ENCODE results near the gene WDR41. TPM values are rescaled to one million over a fixed set of nuclear protein-coding genes. Genes with fewer than 3 reads are reported as not detected.

Gene WDR41
- total RNA-seq, 4 donors from 2014 or later = 82.7 to 161 (median 126) TPM

DNA sequence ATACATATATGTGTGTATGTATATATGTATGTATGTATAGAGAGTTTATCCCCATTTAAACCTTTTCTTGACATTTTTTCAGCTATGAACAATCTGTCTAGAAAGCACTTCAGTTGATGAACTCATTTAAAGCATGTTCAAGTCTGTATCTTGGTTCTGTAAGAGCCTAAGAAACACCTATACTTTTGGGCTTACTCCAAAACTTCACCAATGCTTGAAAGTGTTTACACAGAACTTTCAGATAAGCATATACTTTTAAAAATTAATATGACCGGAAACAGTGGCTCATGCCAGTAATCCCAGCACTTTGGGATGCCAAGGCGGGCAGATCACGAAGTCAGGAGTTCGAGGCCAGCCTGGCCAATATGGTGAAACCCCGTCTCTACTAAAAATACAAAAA, 30.8 kb downstream of the WDR41 start:
- no peak for DNase-seq
- Histone ChIP-seq H3K4me3 (no peak overlapping the region), H3K27me3 (no peaks in the 10 kb centered on the region), H3K27ac (no peak overlapping the region), H3K36me3 (peaks cover 0 to 2% of the 10 kb centered on the region in 2 donors), H3K4me1 (no peaks in the 10 kb centered on the region), H3K9me3 (no peaks in the 10 kb centered on the region)
- intact Hi-C loops (cut with DNase I; ENCODE audit: low total_unique reads) = no loop called here
- TF ChIP-seq, protein P1, sequence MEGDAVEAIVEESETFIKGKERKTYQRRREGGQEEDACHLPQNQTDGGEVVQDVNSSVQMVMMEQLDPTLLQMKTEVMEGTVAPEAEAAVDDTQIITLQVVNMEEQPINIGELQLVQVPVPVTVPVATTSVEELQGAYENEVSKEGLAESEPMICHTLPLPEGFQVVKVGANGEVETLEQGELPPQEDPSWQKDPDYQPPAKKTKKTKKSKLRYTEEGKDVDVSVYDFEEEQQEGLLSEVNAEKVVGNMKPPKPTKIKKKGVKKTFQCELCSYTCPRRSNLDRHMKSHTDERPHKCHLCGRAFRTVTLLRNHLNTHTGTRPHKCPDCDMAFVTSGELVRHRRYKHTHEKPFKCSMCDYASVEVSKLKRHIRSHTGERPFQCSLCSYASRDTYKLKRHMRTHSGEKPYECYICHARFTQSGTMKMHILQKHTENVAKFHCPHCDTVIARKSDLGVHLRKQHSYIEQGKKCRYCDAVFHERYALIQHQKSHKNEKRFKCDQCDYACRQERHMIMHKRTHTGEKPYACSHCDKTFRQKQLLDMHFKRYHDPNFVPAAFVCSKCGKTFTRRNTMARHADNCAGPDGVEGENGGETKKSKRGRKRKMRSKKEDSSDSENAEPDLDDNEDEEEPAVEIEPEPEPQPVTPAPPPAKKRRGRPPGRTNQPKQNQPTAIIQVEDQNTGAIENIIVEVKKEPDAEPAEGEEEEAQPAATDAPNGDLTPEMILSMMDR (IDR thresholded peaks at IDR 0.05) = no peak
- no peak for TF ChIP-seq POLR2A (IDR thresholded peaks at IDR 0.05)

DNA sequence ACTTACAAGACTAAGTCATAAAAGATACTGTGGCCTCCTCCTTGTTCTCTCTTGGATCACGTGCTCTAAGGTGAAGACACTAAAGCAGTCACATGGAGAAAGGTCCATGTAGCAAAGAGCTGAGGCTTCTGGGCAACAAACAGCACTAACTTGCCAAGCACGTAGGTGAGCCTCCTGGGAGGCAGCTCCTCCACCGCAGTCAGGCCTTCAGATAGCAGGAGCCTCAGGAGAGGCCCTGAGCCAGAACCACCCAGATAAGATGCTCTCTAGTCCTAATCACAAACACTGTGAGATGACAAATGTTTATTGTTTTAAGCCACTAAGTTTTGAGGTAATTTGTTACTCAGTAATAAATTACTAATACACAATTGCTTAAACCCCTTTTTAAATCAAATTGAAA, 38.0 kb downstream of the WDR41 start:
- TF ChIP-seq, protein P1 (IDR thresholded peaks at IDR 0.05) = no peak
- TF ChIP-seq POLR2A (IDR thresholded peaks at IDR 0.05) = no peak
- H3K27ac ChIP-seq = no peak overlapping the region
- intact Hi-C loops (cut with DNase I; ENCODE audit: low total_unique reads) = no loop called here
- DNase-seq = no peak
- no peaks in the 10 kb centered on the region for H3K9me3 ChIP-seq
- H3K27me3 ChIP-seq = no peaks in the 10 kb centered on the region
- H3K4me3 ChIP-seq = no peak overlapping the region
- no peaks in the 10 kb centered on the region for H3K4me1 ChIP-seq
- H3K36me3 ChIP-seq = no peaks in the 10 kb centered on the region

DNA sequence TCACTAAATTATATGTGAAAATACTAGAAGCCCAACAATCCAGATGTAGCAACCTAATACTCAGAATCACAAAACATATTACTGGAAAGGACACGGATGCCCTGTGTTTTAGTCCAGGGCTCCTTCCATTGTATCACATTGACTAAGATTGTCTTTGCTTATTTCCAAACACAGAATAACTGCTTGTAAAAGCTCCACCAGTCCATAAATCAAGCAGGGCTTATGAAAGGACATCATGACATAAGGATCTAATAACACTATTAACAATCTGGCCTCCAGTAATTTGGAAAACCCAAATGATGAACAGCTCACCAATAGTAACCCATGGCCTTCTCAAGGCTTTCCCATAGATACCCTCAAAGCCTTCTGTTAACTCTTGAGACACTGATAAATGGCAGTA, 39.8 kb downstream of the WDR41 start:
- no peaks in the 10 kb centered on the region for H3K27me3 ChIP-seq
- no peaks in the 10 kb centered on the region for H3K9me3 ChIP-seq
- intact Hi-C loops (cut with DNase I; ENCODE audit: low total_unique reads) = no loop called here
- H3K27ac ChIP-seq = no peak overlapping the region
- no peak overlapping the region for H3K4me3 ChIP-seq
- TF ChIP-seq, protein P1 (IDR thresholded peaks at IDR 0.05) = no peak
- no peak for TF ChIP-seq POLR2A (IDR thresholded peaks at IDR 0.05)
- no peak for DNase-seq
- no peaks in the 10 kb centered on the region for H3K36me3 ChIP-seq
- no peaks in the 10 kb centered on the region for H3K4me1 ChIP-seq

DNA sequence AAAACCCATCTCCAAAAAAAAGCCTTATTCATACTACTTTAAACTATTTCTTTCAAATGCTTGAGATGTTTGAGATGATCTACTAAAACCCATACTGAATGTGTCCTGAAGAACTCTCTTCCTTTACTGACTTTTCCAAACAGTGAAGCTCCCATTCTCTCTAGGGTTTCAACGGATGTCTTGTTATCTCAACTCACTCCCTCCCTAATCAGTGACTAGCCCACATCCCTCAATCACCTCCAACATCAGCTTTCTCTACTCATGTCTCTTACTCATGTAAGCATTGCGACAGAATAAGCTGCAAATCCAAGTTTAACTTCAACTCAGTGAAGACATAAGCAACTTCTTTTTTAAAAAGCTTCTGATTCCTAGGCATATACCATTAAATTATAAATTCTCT, 42.1 kb downstream of the WDR41 start:
- H3K9me3 ChIP-seq = no peaks in the 10 kb centered on the region
- no peaks in the 10 kb centered on the region for H3K4me1 ChIP-seq
- intact Hi-C loops (cut with DNase I; ENCODE audit: low total_unique reads) = no loop called here
- H3K27me3 ChIP-seq = no peaks in the 10 kb centered on the region
- H3K36me3 ChIP-seq = no peaks in the 10 kb centered on the region
- no peak overlapping the region for H3K4me3 ChIP-seq
- no peak overlapping the region for H3K27ac ChIP-seq
- no peak for DNase-seq
- no peak for TF ChIP-seq POLR2A (IDR thresholded peaks at IDR 0.05)
- TF ChIP-seq, protein P1 (IDR thresholded peaks at IDR 0.05) = no peak

DNA sequence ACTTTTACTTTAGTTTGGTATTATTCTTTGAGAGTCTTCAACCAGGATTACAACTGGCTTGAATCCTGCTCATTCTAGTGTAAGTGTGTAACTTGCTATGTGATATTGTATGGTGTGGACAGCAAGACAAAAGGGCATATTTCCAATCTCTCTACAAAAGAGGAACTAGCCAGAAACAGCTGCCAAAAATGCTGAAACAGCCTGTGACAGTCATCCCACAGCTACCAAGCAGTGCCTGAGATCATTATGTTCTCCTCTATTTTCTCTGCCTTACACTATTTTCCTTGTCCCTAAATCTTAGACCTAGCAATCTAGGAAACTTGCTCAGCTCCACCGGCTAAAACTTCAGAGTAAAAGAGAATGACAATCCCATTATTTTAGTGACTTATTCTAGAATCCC, 42.8 kb downstream of the WDR41 start:
- Histone ChIP-seq H3K4me3 (no peak overlapping the region), H3K27ac (no peak overlapping the region), H3K4me1 (no peaks in the 10 kb centered on the region), H3K27me3 (no peaks in the 10 kb centered on the region), H3K36me3 (no peaks in the 10 kb centered on the region), H3K9me3 (no peaks in the 10 kb centered on the region)
- TF ChIP-seq, protein P1 (IDR thresholded peaks at IDR 0.05) = no peak
- TF ChIP-seq POLR2A (IDR thresholded peaks at IDR 0.05) = no peak
- intact Hi-C loops (cut with DNase I; ENCODE audit: low total_unique reads) = no loop called here
- no peak for DNase-seq
